ENCODE results near the gene EPB41L4A.

EPB41L4A gene

GRCh38 chr5:112253478-112254250 lies 165.4 kb downstream of the EPB41L4A start:
- no peak overlapping the region for H3K27ac ChIP-seq
- TF ChIP-seq, protein P1, sequence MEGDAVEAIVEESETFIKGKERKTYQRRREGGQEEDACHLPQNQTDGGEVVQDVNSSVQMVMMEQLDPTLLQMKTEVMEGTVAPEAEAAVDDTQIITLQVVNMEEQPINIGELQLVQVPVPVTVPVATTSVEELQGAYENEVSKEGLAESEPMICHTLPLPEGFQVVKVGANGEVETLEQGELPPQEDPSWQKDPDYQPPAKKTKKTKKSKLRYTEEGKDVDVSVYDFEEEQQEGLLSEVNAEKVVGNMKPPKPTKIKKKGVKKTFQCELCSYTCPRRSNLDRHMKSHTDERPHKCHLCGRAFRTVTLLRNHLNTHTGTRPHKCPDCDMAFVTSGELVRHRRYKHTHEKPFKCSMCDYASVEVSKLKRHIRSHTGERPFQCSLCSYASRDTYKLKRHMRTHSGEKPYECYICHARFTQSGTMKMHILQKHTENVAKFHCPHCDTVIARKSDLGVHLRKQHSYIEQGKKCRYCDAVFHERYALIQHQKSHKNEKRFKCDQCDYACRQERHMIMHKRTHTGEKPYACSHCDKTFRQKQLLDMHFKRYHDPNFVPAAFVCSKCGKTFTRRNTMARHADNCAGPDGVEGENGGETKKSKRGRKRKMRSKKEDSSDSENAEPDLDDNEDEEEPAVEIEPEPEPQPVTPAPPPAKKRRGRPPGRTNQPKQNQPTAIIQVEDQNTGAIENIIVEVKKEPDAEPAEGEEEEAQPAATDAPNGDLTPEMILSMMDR (conservative IDR thresholded peaks at IDR 0.05) = no peak

DNA sequence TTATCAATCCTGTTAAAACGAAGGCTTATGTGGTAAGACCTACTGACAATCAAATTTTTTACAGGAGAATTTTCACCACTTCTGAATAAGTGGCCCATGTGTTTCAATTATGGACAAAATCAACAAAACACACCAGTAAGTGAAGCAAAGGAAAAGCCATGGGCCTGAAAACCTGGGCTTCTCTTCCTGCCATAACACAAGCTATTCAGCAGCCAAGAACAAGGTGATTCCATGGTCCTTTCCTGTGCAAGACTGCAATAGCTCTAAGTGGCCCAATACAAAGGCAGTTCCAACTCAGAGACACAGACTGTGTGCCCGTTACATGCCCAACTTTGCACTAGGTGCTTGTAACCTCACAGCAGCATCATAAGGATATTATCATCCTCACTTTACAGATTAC lies 168.5 kb downstream of the EPB41L4A start:
- H3K27ac ChIP-seq = no peak overlapping the region
- TF ChIP-seq, protein P1 (conservative IDR thresholded peaks at IDR 0.05) = no peak

- no peak overlapping the region for H3K27ac ChIP-seq
- TF ChIP-seq, protein P1 (conservative IDR thresholded peaks at IDR 0.05) = no peak
Observed at GRCh38 chr5:112248623-112249022, 170.5 kb downstream of the EPB41L4A start.

- H3K27ac ChIP-seq = no peak overlapping the region
- TF ChIP-seq, protein P1 (conservative IDR thresholded peaks at IDR 0.05) = no peak
Observed at GRCh38 chr5:112247960-112248359, 171.1 kb downstream of the EPB41L4A start.

GRCh38 chr5:112245656-112246055 lies 173.4 kb downstream of the EPB41L4A start:
- H3K27ac ChIP-seq = no peak overlapping the region
- TF ChIP-seq, protein P1 (conservative IDR thresholded peaks at IDR 0.05) = peak; percentile 27; the same call in 1 of the 2 replicates

GRCh38 chr5:112239996-112240395 lies 179.1 kb downstream of the EPB41L4A start:
- H3K27ac ChIP-seq = no peak overlapping the region
- TF ChIP-seq, protein P1 (conservative IDR thresholded peaks at IDR 0.05) = 0 out of 2 replicates have a peak, but pooled peaks have one; percentile 10

DNA sequence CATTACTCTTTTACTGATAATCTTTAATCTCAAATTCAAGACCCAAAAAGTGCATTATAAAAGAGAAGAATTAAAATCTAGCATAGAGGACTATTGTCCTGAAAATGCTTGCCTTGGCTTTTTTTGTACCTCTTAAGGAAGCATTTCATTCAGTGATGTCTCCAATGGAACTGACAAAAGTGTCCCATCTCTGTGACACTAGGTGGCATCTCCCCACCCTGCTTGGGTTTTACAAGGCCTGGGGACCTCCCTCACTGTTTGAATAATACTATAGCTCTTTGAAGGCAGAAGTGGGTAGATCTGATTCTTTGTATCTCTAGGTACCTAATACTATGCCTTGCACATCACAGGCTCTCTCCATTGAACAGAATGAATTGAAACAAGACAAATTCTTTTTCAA lies 180.6 kb downstream of the EPB41L4A start:
- H3K27ac ChIP-seq = no peak overlapping the region
- TF ChIP-seq, protein P1 (conservative IDR thresholded peaks at IDR 0.05) = 0 out of 2 replicates have a peak, but pooled peaks have one; percentile 23

Data from VCaP (cell line).